Sigmoid colon (tissue), 7 donors: ENCODE measurements around the gene KCNK18. TPM values are rescaled to one million over a fixed set of nuclear protein-coding genes. Genes with fewer than 3 reads are reported as not detected.

Source experiments
- DNase-seq: peaks from one replicate; pipeline ENCODE4 v3.0.0-alpha.2; 2019
- H3K27ac ChIP-seq, 4 donors: fragments of 200-600 bp; sonication (generic); one replicate each; pipeline ENCODE4 v1.5.1; 2016 to 2019; ENCODE audit warnings: mild to moderate bottlenecking in 1 of 4
- H3K27me3 ChIP-seq, 3 donors: fragments of 200-600 bp; sonication (generic); one replicate each; pipeline ENCODE4 v1.5.1; 2019; ENCODE audit warnings: mild to moderate bottlenecking in 1 of 3
- H3K36me3 ChIP-seq, 4 donors: fragments of 200-600 bp; sonication (generic); one replicate each; pipeline ENCODE4 v1.5.1; 2016 to 2019
- H3K4me1 ChIP-seq, 4 donors: fragments of 200-600 bp; sonication (generic); one replicate each; pipeline ENCODE4 v1.5.1; 2017 to 2019
- H3K4me3 ChIP-seq, 4 donors: fragments of 200-600 bp; sonication (generic); one replicate each; pipeline ENCODE4 v1.5.1; 2017 to 2019; ENCODE audit warnings: mild to moderate bottlenecking in 2 of 4, moderate library complexity in 1 of 4
- H3K9me3 ChIP-seq, 4 donors: fragments of 200-600 bp in 3 of 4; sonication (generic) in 3 of 4; one replicate each; pipeline versions ENCODE4 v1.5.1 to v1.6.1; 2013 to 2019
- EP300 ChIP-seq, 4 donors: sonication (generic); formaldehyde crosslinking; IDR thresholded peaks; one replicate each; pipeline ENCODE4 v1.6.1; 2017; ENCODE audit warnings: antibody characterized with exemption in 4 of 4
- POLR2A ChIP-seq, 2 donors: fragments of 450-650 bp; IDR thresholded peaks; one replicate each; pipeline ENCODE4 v1.6.1; 2016; ENCODE audit warnings: antibody characterized with exemption in 2 of 2, mild to moderate bottlenecking in 2 of 2, moderate library complexity in 2 of 2
- POLR2AphosphoS5 ChIP-seq, 4 donors: sonication (generic); formaldehyde crosslinking; IDR thresholded peaks; one replicate each; pipeline ENCODE4 v1.6.1; 2017; ENCODE audit warnings: antibody characterized with exemption in 4 of 4
- WGBS, 2 donors: extraction: QIAGEN DNeasy Blood & Tissue Kit; methylation state at CpG; one replicate each; pipeline ENCODE4 v1.1.7; 2013; 5-methylcytosine and 5-hydroxymethylcytosine counted together
- intact Hi-C: fragments of 100-400 bp; cut with DNase I; formaldehyde crosslinking; loops from one replicate; pipeline ENCODE4 v1.15.1; 2023
- polyA plus RNA-seq, 3 donors: library from polyadenylated mRNA; stranded (reverse); fragments of 200-250 nt; gene quantifications; one replicate each; pipeline ENCODE4 v1.2.3, GENCODE V29; 2013
- total RNA-seq, 4 donors: library from RNA; depleted of rRNA; stranded (reverse); fragments of >200 nt; gene quantifications; one replicate each; pipeline ENCODE4 v1.1.0, GENCODE V29; 2016
- TF ChIP-seq, protein P1 (sequence below), 4 experiments: fragments of 450-650 bp in 3 of 4; fragments of 200-600 bp in 1 of 4; IDR thresholded peaks; one replicate each; pipeline ENCODE4 v1.5.1; 2016 to 2019; ENCODE audit warnings: antibody characterized with exemption in 4 of 4, mild to moderate bottlenecking in 3 of 4, moderate library complexity in 2 of 4
- donor health status: healthy with polysubstance abuse.
- donor health status: Bipolar disorder and iron deficiency.
- donor health status: healthy.

The KCNK18 gene
- total and polyA plus RNA-seq, 7 donors = not detected

GRCh38 chr10:117240621-117241529 lies 43.6 kb downstream of the KCNK18 start, which contains the start of gene SLC18A2:
SLC18A2 (plus strand) TSS chr10:117241114; CDS start chr10:117241694, 580 bp downstream.
- Histone ChIP-seq H3K27ac (no peak within 1 kb of the TSS), H3K36me3 (no peaks in the 10 kb centered on the region), H3K27me3 (peaks cover 25 to 45% (median 26%) of the 10 kb centered on the region in 3 donors), H3K9me3 (no peaks in the 10 kb centered on the region), H3K4me1 (peaks cover 0 to 17% (median 11%) of the 10 kb centered on the region in 4 donors), H3K4me3 (peak within 1 kb of the TSS in 2 of 4 donors; percentile 18 to 23)
- 4 to 6% methylated on average over 93 of the region's 93 CpGs for WGBS, 2 donors
- TF ChIP-seq POLR2AphosphoS5 (IDR thresholded peaks at IDR 0.05) (no peak), EP300 (IDR thresholded peaks at IDR 0.05) (no peak), POLR2A (IDR thresholded peaks at IDR 0.05) (no peak)
- TF ChIP-seq, protein P1, sequence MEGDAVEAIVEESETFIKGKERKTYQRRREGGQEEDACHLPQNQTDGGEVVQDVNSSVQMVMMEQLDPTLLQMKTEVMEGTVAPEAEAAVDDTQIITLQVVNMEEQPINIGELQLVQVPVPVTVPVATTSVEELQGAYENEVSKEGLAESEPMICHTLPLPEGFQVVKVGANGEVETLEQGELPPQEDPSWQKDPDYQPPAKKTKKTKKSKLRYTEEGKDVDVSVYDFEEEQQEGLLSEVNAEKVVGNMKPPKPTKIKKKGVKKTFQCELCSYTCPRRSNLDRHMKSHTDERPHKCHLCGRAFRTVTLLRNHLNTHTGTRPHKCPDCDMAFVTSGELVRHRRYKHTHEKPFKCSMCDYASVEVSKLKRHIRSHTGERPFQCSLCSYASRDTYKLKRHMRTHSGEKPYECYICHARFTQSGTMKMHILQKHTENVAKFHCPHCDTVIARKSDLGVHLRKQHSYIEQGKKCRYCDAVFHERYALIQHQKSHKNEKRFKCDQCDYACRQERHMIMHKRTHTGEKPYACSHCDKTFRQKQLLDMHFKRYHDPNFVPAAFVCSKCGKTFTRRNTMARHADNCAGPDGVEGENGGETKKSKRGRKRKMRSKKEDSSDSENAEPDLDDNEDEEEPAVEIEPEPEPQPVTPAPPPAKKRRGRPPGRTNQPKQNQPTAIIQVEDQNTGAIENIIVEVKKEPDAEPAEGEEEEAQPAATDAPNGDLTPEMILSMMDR (IDR thresholded peaks at IDR 0.05) = no peak
- DNase-seq = no peak
- intact Hi-C loops = no loop called here

DNA sequence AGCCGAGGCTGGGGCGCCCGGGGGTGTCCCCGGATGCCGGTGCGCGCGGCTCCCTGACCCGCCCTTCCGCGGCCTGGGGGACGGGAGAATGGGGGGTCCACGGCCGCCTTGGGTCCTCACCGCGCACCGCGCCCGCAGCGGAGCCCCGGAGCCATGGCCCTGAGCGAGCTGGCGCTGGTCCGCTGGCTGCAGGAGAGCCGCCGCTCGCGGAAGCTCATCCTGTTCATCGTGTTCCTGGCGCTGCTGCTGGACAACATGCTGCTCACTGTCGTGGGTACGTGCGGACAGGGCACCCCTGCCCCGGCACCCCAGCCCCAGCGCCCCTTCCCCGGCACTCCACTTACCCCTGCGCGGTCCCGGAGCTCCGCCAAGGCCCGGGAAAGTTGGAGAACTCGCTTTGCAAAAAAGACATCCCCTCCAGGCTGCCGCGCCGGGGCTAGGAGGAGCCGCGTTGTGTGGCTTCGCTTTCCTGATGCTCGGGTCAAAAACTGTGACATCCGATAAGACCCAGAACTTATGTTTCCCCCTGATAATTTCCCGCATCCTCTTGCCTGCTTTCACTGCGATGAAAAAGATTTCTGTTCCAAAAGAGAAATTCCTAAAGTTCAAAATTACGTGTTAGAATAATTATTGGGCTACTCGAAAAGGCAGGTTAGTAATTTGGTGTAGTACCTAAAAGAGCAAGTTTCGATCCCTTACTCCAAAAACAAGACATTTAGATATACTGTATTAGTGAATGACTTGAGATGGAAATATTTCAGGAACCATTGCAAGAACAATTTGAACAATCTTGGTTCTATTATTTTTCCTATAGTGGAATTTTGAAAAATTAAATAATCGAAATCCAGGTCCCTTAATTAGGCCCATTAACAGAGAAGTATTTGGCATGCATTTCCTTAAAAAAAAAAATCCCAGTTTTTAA lies 44.5 kb downstream of the KCNK18 start:
- intact Hi-C loops = no loop called here
- 6 to 7% methylated on average over 56 of the region's 56 CpGs for WGBS, 2 donors

GRCh38 chr10:117242463-117242832 lies 45.2 kb downstream of the KCNK18 start:
- intact Hi-C loops = no loop called here
- DNase-seq = no peak

More for the DNA sequence above, 44.5 kb downstream of the KCNK18 start:
- H3K4me1 ChIP-seq = peaks cover 0 to 17% (median 11%) of the 10 kb centered on the region in 4 donors
- H3K4me3 ChIP-seq = peak overlapping the region in 2 of 4 donors; percentile 18 to 23
- H3K27ac ChIP-seq = no peak overlapping the region
- no peaks in the 10 kb centered on the region for H3K36me3 ChIP-seq
- H3K9me3 ChIP-seq = no peaks in the 10 kb centered on the region
- H3K27me3 ChIP-seq = peaks cover 25 to 45% (median 26%) of the 10 kb centered on the region in 3 donors
- DNase-seq = no peak
- TF ChIP-seq POLR2A (IDR thresholded peaks at IDR 0.05) = no peak

GRCh38 chr10:117246997-117247671 lies 49.8 kb downstream of the KCNK18 start:
- peaks cover 0 to 25% (median 0%) of the 10 kb centered on the region in 3 donors for H3K27me3 ChIP-seq
- TF ChIP-seq, protein P1 (IDR thresholded peaks at IDR 0.05) = no peak
- 69 to 85% methylated on average over 3 of the region's 3 CpGs for WGBS, 2 donors

More at GRCh38 chr10:117242463-117242832, 45.2 kb downstream of the KCNK18 start:
- 87 to 90% methylated on average over 8 of the region's 8 CpGs for WGBS, 2 donors
- TF ChIP-seq POLR2A (IDR thresholded peaks at IDR 0.05) (no peak), POLR2AphosphoS5 (IDR thresholded peaks at IDR 0.05) (no peak), EP300 (IDR thresholded peaks at IDR 0.05) (no peak)
- TF ChIP-seq, protein P1 (IDR thresholded peaks at IDR 0.05) = no peak
- no peak overlapping the region for H3K27ac ChIP-seq
- H3K27me3 ChIP-seq = peaks cover 25 to 45% (median 26%) of the 10 kb centered on the region in 3 donors
- no peaks in the 10 kb centered on the region for H3K9me3 ChIP-seq
- H3K36me3 ChIP-seq = no peaks in the 10 kb centered on the region
- H3K4me1 ChIP-seq = peaks cover 0 to 17% (median 11%) of the 10 kb centered on the region in 4 donors
- no peak overlapping the region for H3K4me3 ChIP-seq

More at GRCh38 chr10:117246997-117247671, 49.8 kb downstream of the KCNK18 start:
- Histone ChIP-seq H3K4me3 (no peak overlapping the region), H3K9me3 (no peaks in the 10 kb centered on the region), H3K36me3 (no peaks in the 10 kb centered on the region), H3K27ac (no peak overlapping the region), H3K4me1 (peaks cover 0 to under 1% (median 0%) of the 10 kb centered on the region in 4 donors)
- intact Hi-C loops = no loop called here
- DNase-seq = no peak
